Thymus (tissue), 11 donors: ENCODE results near the gene SLC35B2. TPM values are rescaled to one million over a fixed set of nuclear protein-coding genes. Genes with fewer than 3 reads are reported as not detected.

Experiments used
- DNase-seq, 9 donors: peaks; one replicate each; pipeline ENCODE4 v3.0.0-alpha.2; 2013; ENCODE audit warnings: low spot score in 9 of 9, low read depth in 6 of 9, missing footprints in 1 of 9
- H3K27ac ChIP-seq, 2 donors: one replicate each; pipeline ENCODE4 v1.5.1; 2013; ENCODE audit warnings: control low read depth in 1 of 2, low read depth in 1 of 2, low read length in 1 of 2, mild to moderate bottlenecking in 1 of 2, moderate library complexity in 1 of 2
- H3K27me3 ChIP-seq, 2 donors: one replicate each; pipeline ENCODE4 v1.5.1; 2013; ENCODE audit warnings: low read length in 1 of 2; ENCODE audit not compliant: control insufficient read depth in 2 of 2, insufficient read depth in 1 of 2
- H3K36me3 ChIP-seq, 2 donors: one replicate each; pipeline ENCODE4 v1.5.1; 2013; ENCODE audit warnings: low read length in 1 of 2, mild to moderate bottlenecking in 1 of 2, moderate library complexity in 1 of 2; ENCODE audit not compliant: control insufficient read depth in 2 of 2, insufficient read depth in 2 of 2
- H3K4me1 ChIP-seq, 2 donors: one replicate each; pipeline ENCODE4 v1.5.1; 2013; ENCODE audit warnings: low read length in 2 of 2; ENCODE audit not compliant: control insufficient read depth in 2 of 2, insufficient read depth in 2 of 2
- H3K4me3 ChIP-seq, 2 donors: one replicate each; pipeline ENCODE4 v1.5.1; 2013; ENCODE audit warnings: low read length in 2 of 2, control low read depth in 1 of 2, mild to moderate bottlenecking in 1 of 2
- H3K9me3 ChIP-seq, 2 donors: one replicate each; pipeline ENCODE4 v1.5.1; 2013; ENCODE audit warnings: low read length in 1 of 2, mild to moderate bottlenecking in 1 of 2; ENCODE audit not compliant: control insufficient read depth in 2 of 2, insufficient read depth in 1 of 2
- WGBS: extraction: QIAGEN DNeasy Blood & Tissue Kit; methylation state at CpG from one replicate; pipeline ENCODE4 v1.1.7; 2013; 5-methylcytosine and 5-hydroxymethylcytosine counted together
- polyA plus RNA-seq: library from polyadenylated mRNA; stranded (reverse); fragments of 200-250 nt; gene quantifications from one replicate; pipeline ENCODE4 v1.2.3, GENCODE V29; 2013
- total RNA-seq: library from RNA; stranded (reverse); fragments of 120-200 nt; gene quantifications from one replicate; pipeline ENCODE4 v1.2.4, GENCODE V29; 2013
- donor health status: healthy.

SLC35B2 gene
- total and polyA plus RNA-seq, 2 donors, result 18.8 to 19.1 TPM

GRCh38 chr6:44301106-44301505 is 43.8 kb upstream of the SLC35B2 start:
- DNase-seq, result no peak

GRCh38 chr6:44300292-44300823 is 43.0 kb upstream of the SLC35B2 start:
- Histone ChIP-seq H3K27me3 (peaks cover 26 to 38% of the 10 kb centered on the region in 2 donors), H3K4me3 (no peak overlapping the region), H3K9me3 (peaks cover 0 to 1% of the 10 kb centered on the region in 2 donors), H3K36me3 (peaks cover 49 to 53% of the 10 kb centered on the region in 2 donors), H3K4me1 (peaks cover 2 to 8% of the 10 kb centered on the region in 2 donors), H3K27ac (no peak overlapping the region)
- WGBS, result 90% methylated on average over 7 of the region's 7 CpGs
- DNase-seq, result no peak

More at GRCh38 chr6:44301106-44301505, 43.8 kb upstream of the SLC35B2 start:
- WGBS, result 95% methylated on average over 8 of the region's 8 CpGs
- H3K36me3 ChIP-seq, result peaks cover 56 to 61% of the 10 kb centered on the region in 2 donors
- H3K27me3 ChIP-seq, result peaks cover 22 to 31% of the 10 kb centered on the region in 2 donors
- H3K27ac ChIP-seq, result no peak overlapping the region
- H3K9me3 ChIP-seq, result peaks cover 0 to 1% of the 10 kb centered on the region in 2 donors
- H3K4me3 ChIP-seq, result no peak overlapping the region
- peaks cover 2 to 8% of the 10 kb centered on the region in 2 donors for H3K4me1 ChIP-seq

GRCh38 chr6:44298864-44299263 is 41.5 kb upstream of the SLC35B2 start:
- Histone ChIP-seq H3K27me3 (peaks cover 30 to 48% of the 10 kb centered on the region in 2 donors), H3K4me3 (no peak overlapping the region), H3K9me3 (peaks cover 0 to 1% of the 10 kb centered on the region in 2 donors), H3K4me1 (peaks cover 2 to 8% of the 10 kb centered on the region in 2 donors), H3K36me3 (peaks cover 34 to 38% of the 10 kb centered on the region in 2 donors), H3K27ac (no peak overlapping the region)
- no peak for DNase-seq
- WGBS, result 93% methylated on average over 3 of the region's 3 CpGs

GRCh38 chr6:44298055-44298803 is 40.9 kb upstream of the SLC35B2 start:
- Histone ChIP-seq H3K27ac (no peak overlapping the region), H3K9me3 (peaks cover 1 to 3% of the 10 kb centered on the region in 2 donors), H3K36me3 (peaks cover 28 to 32% of the 10 kb centered on the region in 2 donors), H3K4me3 (no peak overlapping the region), H3K4me1 (peaks cover 2 to 8% of the 10 kb centered on the region in 2 donors), H3K27me3 (peaks cover 32 to 52% of the 10 kb centered on the region in 2 donors)
- 65% methylated on average over 20 of the region's 20 CpGs for WGBS
- DNase-seq, result no peak

- Histone ChIP-seq H3K27ac (no peak overlapping the region), H3K4me1 (peaks cover 2 to 8% of the 10 kb centered on the region in 2 donors), H3K9me3 (peaks cover 1 to 3% of the 10 kb centered on the region in 2 donors), H3K27me3 (peaks cover 32 to 59% of the 10 kb centered on the region in 2 donors), H3K36me3 (peaks cover 19 to 24% of the 10 kb centered on the region in 2 donors), H3K4me3 (peak overlapping the region in 1 of 2 donors; percentile 41)
- WGBS, result 1% methylated on average over 86 of the region's 86 CpGs
- DNase-seq, result peak in 2 of 9 donors; percentile 33 to 43
These were observed 40.0 kb upstream of the SLC35B2 start for GRCh38 chr6:44297063-44298038.

GRCh38 chr6:44294832-44295791 is 37.8 kb upstream of the SLC35B2 start:
- Histone ChIP-seq H3K36me3 (peaks cover under 1 to 1% of the 10 kb centered on the region in 2 donors), H3K27me3 (peaks cover 32 to 81% of the 10 kb centered on the region in 2 donors), H3K4me1 (peaks cover 2 to 8% of the 10 kb centered on the region in 2 donors), H3K27ac (no peak overlapping the region), H3K9me3 (peaks cover 0 to 3% of the 10 kb centered on the region in 2 donors), H3K4me3 (no peak overlapping the region)
- no peak for DNase-seq
- 85% methylated on average over 7 of the region's 7 CpGs for WGBS

- H3K4me3 ChIP-seq, result no peak overlapping the region
- DNase-seq, result no peak
- peaks cover 0 to 3% of the 10 kb centered on the region in 2 donors for H3K9me3 ChIP-seq
- H3K27ac ChIP-seq, result no peak overlapping the region
- H3K4me1 ChIP-seq, result peaks cover 2 to 5% of the 10 kb centered on the region in 2 donors
- 92% methylated on average over 4 of the region's 4 CpGs for WGBS
- no peaks in the 10 kb centered on the region for H3K36me3 ChIP-seq
- peaks cover 26 to 80% of the 10 kb centered on the region in 2 donors for H3K27me3 ChIP-seq
These were observed 35.5 kb upstream of the SLC35B2 start for GRCh38 chr6:44292661-44293365.
